H9 (cell line): Measurements from ENCODE around the gene PRKAR1A. TPM values are rescaled to one million over a fixed set of nuclear protein-coding genes. Genes with fewer than 3 reads are reported as not detected.

Experiments
- DNase-seq: peaks from one replicate; pipeline ENCODE4 v3.0.0-alpha.2; 2017
- H2AFZ ChIP-seq: one replicate; pipeline ENCODE4 v1.6.1; 2013; ENCODE audit warnings: mild to moderate bottlenecking, low read length, control low read depth, moderate library complexity
- H2AK5ac ChIP-seq: 2 replicates; pipeline ENCODE4 v1.6.1; 2013; ENCODE audit warnings: low read length, control low read depth, mixed read lengths; ENCODE audit not compliant: insufficient read length
- H2BK120ac ChIP-seq: one replicate; pipeline ENCODE4 v1.6.1; 2013; ENCODE audit warnings: low read depth, mild to moderate bottlenecking, low read length, control low read depth, inconsistent platforms; ENCODE audit not compliant: poor library complexity, severe bottlenecking
- H2BK12ac ChIP-seq: 2 replicates; pipeline ENCODE4 v1.6.1; 2013; ENCODE audit warnings: low read length, control low read depth, mixed read lengths, low read depth; ENCODE audit not compliant: insufficient read length
- H2BK15ac ChIP-seq: 2 replicates; pipeline ENCODE4 v1.6.1; 2013; ENCODE audit warnings: low read depth, low read length, control low read depth
- H2BK20ac ChIP-seq: one replicate; pipeline ENCODE4 v1.6.1; 2013; ENCODE audit warnings: low read depth, mild to moderate bottlenecking, low read length, control low read depth, inconsistent platforms; ENCODE audit not compliant: poor library complexity, severe bottlenecking
- H2BK5ac ChIP-seq: 2 replicates; pipeline ENCODE4 v1.6.1; 2013; ENCODE audit warnings: low read length, control low read depth, mixed read lengths; ENCODE audit not compliant: insufficient read length
- H3K14ac ChIP-seq: 2 replicates; pipeline ENCODE4 v1.6.1; 2013; ENCODE audit warnings: low read length, control low read depth; ENCODE audit not compliant: insufficient read depth
- H3K18ac ChIP-seq: 2 replicates; pipeline ENCODE4 v1.6.1; 2013; ENCODE audit warnings: low read depth, mild to moderate bottlenecking, mixed read lengths, low read length, control low read depth; ENCODE audit not compliant: insufficient read length
- H3K23ac ChIP-seq: 2 replicates; pipeline ENCODE4 v1.6.1; 2013; ENCODE audit warnings: low read length, control low read depth, mixed read lengths, low read depth; ENCODE audit not compliant: insufficient read length
- H3K23me2 ChIP-seq: 2 replicates; pipeline ENCODE4 v1.6.1; 2013; ENCODE audit warnings: low read depth, mild to moderate bottlenecking, mixed read lengths, low read length, control low read depth; ENCODE audit not compliant: insufficient read length, poor library complexity, severe bottlenecking
- H3K27ac ChIP-seq: 2 replicates; pipeline ENCODE4 v1.5.1; 2013; ENCODE audit warnings: low read length, control low read depth, mixed read lengths, low read depth; ENCODE audit not compliant: insufficient read length
- H3K27me3 ChIP-seq: 2 replicates; pipeline ENCODE4 v1.6.1; 2013; ENCODE audit warnings: low read length, control low read depth, inconsistent platforms; ENCODE audit not compliant: insufficient read depth
- H3K4ac ChIP-seq: 2 replicates; pipeline ENCODE4 v1.6.1; 2013; ENCODE audit warnings: low read depth, mild to moderate bottlenecking, control low read depth, inconsistent platforms, low read length, moderate library complexity
- H3K4me1 ChIP-seq: 2 replicates; pipeline ENCODE4 v1.6.1; 2013; ENCODE audit warnings: low read length, control low read depth, inconsistent platforms; ENCODE audit not compliant: insufficient read depth
- H3K4me2 ChIP-seq: 2 replicates; pipeline ENCODE4 v1.6.1; 2013; ENCODE audit warnings: low read length, control low read depth, mixed read lengths; ENCODE audit not compliant: insufficient read length, insufficient read depth
- H3K56ac ChIP-seq: 2 replicates; pipeline ENCODE4 v1.6.1; 2013; ENCODE audit warnings: low read depth, mild to moderate bottlenecking, mixed read lengths, low read length, control low read depth; ENCODE audit not compliant: insufficient read length
- H3K79me1 ChIP-seq: 2 replicates; pipeline ENCODE4 v1.6.1; 2013; ENCODE audit warnings: low read depth, mild to moderate bottlenecking, moderate library complexity, low read length, control low read depth, inconsistent platforms; ENCODE audit not compliant: insufficient read depth, poor library complexity, severe bottlenecking
- H3K79me2 ChIP-seq: 2 replicates; pipeline ENCODE4 v1.6.1; 2013; ENCODE audit warnings: low read length, control low read depth, inconsistent platforms; ENCODE audit not compliant: insufficient read depth
- H3K9ac ChIP-seq: 2 replicates; pipeline ENCODE4 v1.6.1; 2013; ENCODE audit warnings: low read length, control low read depth, mixed read lengths; ENCODE audit not compliant: insufficient read length; ENCODE audit errors: extremely low read depth
- H3K9me3 ChIP-seq: one replicate; pipeline ENCODE4 v1.6.1; 2013; ENCODE audit warnings: low read depth, low read length, inconsistent platforms; ENCODE audit not compliant: control insufficient read depth
- H3T11ph ChIP-seq: one replicate; pipeline ENCODE4 v1.6.1; 2013; ENCODE audit warnings: mild to moderate bottlenecking, low read length, control low read depth, inconsistent platforms
- H4K20me1 ChIP-seq: one replicate; pipeline ENCODE4 v1.6.1; 2013; ENCODE audit not compliant: control insufficient read depth, insufficient read length, insufficient read depth
- H4K5ac ChIP-seq: 2 replicates; pipeline ENCODE4 v1.6.1; 2013; ENCODE audit warnings: low read depth, mild to moderate bottlenecking, mixed read lengths, low read length, control low read depth; ENCODE audit not compliant: insufficient read length
- H4K8ac ChIP-seq: replicated peaks from 2 replicates; pipeline ENCODE4 v1.6.1; 2013; ENCODE audit warnings: low read length, control low read depth, mixed read lengths, low read depth; ENCODE audit not compliant: insufficient read length
- H4K91ac ChIP-seq: 2 replicates; pipeline ENCODE4 v1.6.1; 2013; ENCODE audit warnings: low read depth, mild to moderate bottlenecking, moderate library complexity, mixed read lengths, low read length, control low read depth; ENCODE audit not compliant: insufficient read length
- H3K27ac Mint-ChIP-seq, 3 experiments: 2 replicates in 2 of 3; 3 replicates in 1 of 3; pipeline ENCODE4 v1.8.0; 2020 to 2021; ENCODE audit warnings: mixed read lengths in 3 of 3, mild to moderate bottlenecking in 1 of 3, moderate library complexity in 1 of 3
- H3K27me3 Mint-ChIP-seq: 2 replicates; pipeline ENCODE4 v1.8.0; 2021; ENCODE audit warnings: low read depth, mild to moderate bottlenecking, moderate library complexity, mixed read lengths
- H3K36me3 Mint-ChIP-seq, 3 experiments: 2 replicates in 2 of 3; 3 replicates in 1 of 3; pipeline ENCODE4 v1.8.0; 2020 to 2021; ENCODE audit warnings: low read depth in 3 of 3, mixed read lengths in 3 of 3; ENCODE audit not compliant: insufficient read depth in 1 of 3
- H3K4me1 Mint-ChIP-seq, 2 experiments: 2 replicates each; pipeline ENCODE4 v1.8.0; 2020; ENCODE audit warnings: mixed read lengths in 2 of 2
- H3K4me3 Mint-ChIP-seq, 2 experiments: 2 replicates in 1 of 2; 3 replicates in 1 of 2; pipeline ENCODE4 v1.8.0; 2020 to 2021; ENCODE audit warnings: mild to moderate bottlenecking in 2 of 2, mixed read lengths in 2 of 2, moderate library complexity in 1 of 2
- H3K9me3 Mint-ChIP-seq, 2 experiments: 2 replicates in 1 of 2; 3 replicates in 1 of 2; pipeline ENCODE4 v1.8.0; 2020; ENCODE audit warnings: mild to moderate bottlenecking in 2 of 2, mixed read lengths in 2 of 2, moderate library complexity in 1 of 2
- WGBS: extraction: QIAGEN DNeasy Blood & Tissue Kit; methylation state at CpG from one replicate; pipeline ENCODE4 v1.1.7; 2013; ENCODE audit warnings: missing lambda C conversion rate, low lambda C conversion rate, mixed read lengths; ENCODE audit not compliant: insufficient read length; ENCODE audit errors: extremely low coverage; 5-methylcytosine and 5-hydroxymethylcytosine counted together
- total RNA-seq: library from RNA; stranded (reverse); gene quantifications from 2 replicates; pipeline ENCODE4 v1.2.1, GENCODE V29; 2021
- TF ChIP-seq, protein P1 (sequence below): fragments of 200-600 bp; sonication (generic); conservative IDR thresholded peaks from 3 replicates; pipeline ENCODE4 v1.8.0; 2021; ENCODE audit warnings: antibody characterized with exemption, mild to moderate bottlenecking

Gene PRKAR1A
- total RNA-seq, 1 experiment from 2014 or later, result 171 TPM

DNA sequence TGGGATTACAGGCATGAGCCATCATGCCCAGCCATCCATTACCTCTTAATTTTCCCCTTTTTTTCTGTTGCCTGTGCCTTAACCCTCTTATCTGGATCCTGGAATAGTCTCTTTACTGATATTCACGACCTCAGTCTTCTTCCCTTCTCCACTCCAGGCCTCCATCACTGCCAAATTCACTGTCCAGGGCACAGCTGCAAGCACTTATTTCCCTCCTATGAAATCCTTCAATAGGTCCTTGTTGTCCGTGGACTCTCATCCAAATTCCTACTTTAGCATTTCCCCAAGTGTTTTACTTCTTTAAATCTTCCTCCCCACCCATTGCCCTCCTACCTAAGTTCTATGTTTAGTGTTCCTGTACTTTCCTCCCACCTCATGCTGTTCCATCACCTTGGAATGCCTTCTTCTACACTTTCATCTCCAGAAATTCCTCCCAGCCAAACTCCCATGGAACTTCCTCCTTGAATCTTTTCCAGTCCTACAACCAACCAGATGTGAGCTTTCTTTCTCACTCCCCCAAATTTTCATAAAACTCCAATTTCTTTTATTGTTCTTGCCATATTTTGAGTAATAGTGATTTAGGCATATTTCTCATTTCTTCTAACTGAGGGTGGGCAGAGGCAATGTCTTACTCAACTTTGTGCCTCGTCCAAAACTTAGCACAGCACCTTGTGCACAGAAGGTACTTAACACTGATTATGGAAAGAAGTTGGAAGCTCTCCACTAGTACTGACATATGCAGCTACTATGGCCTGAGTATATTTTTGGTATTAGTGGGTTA lies 53.6 kb downstream of the PRKAR1A start:
- Mint-ChIP-seq H3K36me3 (peaks cover 0 to 4% (median 0%) of the 10 kb centered on the region in 3 experiments; a peak in 2 of 7 replicates), H3K4me1 (no peaks in the 10 kb centered on the region), H3K9me3 (no peaks in the 10 kb centered on the region), H3K4me3 (no peak overlapping the region), H3K27ac (no peak overlapping the region; a peak in 1 of 7 replicates), H3K27me3 (peaks cover 2% of the 10 kb centered on the region; the same call in 1 of the 2 replicates)
- H3K27me3 ChIP-seq, result no peaks in the 10 kb centered on the region
- no peak overlapping the region for H2BK15ac ChIP-seq
- H3K14ac ChIP-seq, result no peak overlapping the region
- H3K9ac ChIP-seq, result no peak overlapping the region
- H3K27ac ChIP-seq, result no peak overlapping the region
- no peak overlapping the region for H3T11ph ChIP-seq
- H2BK20ac ChIP-seq, result no peak overlapping the region
- no peaks in the 10 kb centered on the region for H3K23me2 ChIP-seq
- no peak for DNase-seq
- H3K23ac ChIP-seq, result no peak overlapping the region
- H3K79me2 ChIP-seq, result no peaks in the 10 kb centered on the region
- no peaks in the 10 kb centered on the region for H3K4me1 ChIP-seq
- no peak overlapping the region for H3K4me2 ChIP-seq
- H4K91ac ChIP-seq, result no peak overlapping the region
- TF ChIP-seq, protein P1, sequence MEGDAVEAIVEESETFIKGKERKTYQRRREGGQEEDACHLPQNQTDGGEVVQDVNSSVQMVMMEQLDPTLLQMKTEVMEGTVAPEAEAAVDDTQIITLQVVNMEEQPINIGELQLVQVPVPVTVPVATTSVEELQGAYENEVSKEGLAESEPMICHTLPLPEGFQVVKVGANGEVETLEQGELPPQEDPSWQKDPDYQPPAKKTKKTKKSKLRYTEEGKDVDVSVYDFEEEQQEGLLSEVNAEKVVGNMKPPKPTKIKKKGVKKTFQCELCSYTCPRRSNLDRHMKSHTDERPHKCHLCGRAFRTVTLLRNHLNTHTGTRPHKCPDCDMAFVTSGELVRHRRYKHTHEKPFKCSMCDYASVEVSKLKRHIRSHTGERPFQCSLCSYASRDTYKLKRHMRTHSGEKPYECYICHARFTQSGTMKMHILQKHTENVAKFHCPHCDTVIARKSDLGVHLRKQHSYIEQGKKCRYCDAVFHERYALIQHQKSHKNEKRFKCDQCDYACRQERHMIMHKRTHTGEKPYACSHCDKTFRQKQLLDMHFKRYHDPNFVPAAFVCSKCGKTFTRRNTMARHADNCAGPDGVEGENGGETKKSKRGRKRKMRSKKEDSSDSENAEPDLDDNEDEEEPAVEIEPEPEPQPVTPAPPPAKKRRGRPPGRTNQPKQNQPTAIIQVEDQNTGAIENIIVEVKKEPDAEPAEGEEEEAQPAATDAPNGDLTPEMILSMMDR, result no peak
- H4K8ac ChIP-seq, result no peak overlapping the region
- no peak overlapping the region for H2BK120ac ChIP-seq
- no peak overlapping the region for H4K5ac ChIP-seq
- H3K79me1 ChIP-seq, result no peaks in the 10 kb centered on the region
- no peak overlapping the region for H2AK5ac ChIP-seq
- H3K18ac ChIP-seq, result no peak overlapping the region
- H3K4ac ChIP-seq, result no peak overlapping the region
- H2AFZ ChIP-seq, result no peak overlapping the region
- H4K20me1 ChIP-seq, result no peaks in the 10 kb centered on the region
- H2BK5ac ChIP-seq, result no peak overlapping the region
- no peaks in the 10 kb centered on the region for H3K9me3 ChIP-seq
- no CpG with 5 or more reads among the region's 3 CpGs for WGBS
- no peak overlapping the region for H3K56ac ChIP-seq
- no peak overlapping the region for H2BK12ac ChIP-seq
